OCI-LY1 (cell line): ENCODE data around the gene NFASC.

ENCODE experiments used
- EZH2 ChIP-seq: fragments of 200-600 bp; sonication (generic), shearing (Covaris generic); IDR thresholded peaks from 2 replicates; pipeline ENCODE4 v1.8.0; 2017; ENCODE audit warnings: borderline replicate concordance, mixed run types, mild to moderate bottlenecking, antibody characterized with exemption, low read length, moderate library complexity, mixed read lengths
- TF ChIP-seq, protein P1 (sequence below): fragments of 200-600 bp; sonication (generic), shearing (Covaris generic); IDR thresholded peaks from 2 replicates; pipeline ENCODE4 v1.5.1; 2017; ENCODE audit warnings: mild to moderate bottlenecking, antibody characterized with exemption, low read length, moderate library complexity, mixed read lengths

DNA sequence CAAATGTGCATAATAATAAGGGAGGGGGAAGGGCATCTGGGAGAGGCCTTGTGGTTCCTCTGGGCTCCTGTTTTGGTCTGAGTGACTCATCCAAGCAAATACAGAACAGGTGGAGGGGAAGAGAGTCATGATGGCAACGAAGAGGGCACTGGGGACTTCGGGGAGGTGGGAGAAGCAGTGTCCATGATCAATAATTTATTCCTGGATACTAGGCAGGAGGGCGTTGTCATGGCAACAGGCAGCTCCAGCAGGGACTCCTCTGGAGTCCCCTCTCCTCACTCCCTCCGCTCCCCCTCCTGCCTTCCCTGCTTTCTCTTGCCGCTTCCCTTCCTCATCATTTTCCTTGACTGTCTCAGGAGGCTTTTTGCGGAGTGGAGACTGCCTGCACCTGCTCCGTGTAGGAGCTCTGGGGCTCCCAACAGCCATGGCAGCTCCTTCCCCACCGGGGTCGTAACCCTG is 12.3 kb upstream of the NFASC start:
- TF ChIP-seq, protein P1, sequence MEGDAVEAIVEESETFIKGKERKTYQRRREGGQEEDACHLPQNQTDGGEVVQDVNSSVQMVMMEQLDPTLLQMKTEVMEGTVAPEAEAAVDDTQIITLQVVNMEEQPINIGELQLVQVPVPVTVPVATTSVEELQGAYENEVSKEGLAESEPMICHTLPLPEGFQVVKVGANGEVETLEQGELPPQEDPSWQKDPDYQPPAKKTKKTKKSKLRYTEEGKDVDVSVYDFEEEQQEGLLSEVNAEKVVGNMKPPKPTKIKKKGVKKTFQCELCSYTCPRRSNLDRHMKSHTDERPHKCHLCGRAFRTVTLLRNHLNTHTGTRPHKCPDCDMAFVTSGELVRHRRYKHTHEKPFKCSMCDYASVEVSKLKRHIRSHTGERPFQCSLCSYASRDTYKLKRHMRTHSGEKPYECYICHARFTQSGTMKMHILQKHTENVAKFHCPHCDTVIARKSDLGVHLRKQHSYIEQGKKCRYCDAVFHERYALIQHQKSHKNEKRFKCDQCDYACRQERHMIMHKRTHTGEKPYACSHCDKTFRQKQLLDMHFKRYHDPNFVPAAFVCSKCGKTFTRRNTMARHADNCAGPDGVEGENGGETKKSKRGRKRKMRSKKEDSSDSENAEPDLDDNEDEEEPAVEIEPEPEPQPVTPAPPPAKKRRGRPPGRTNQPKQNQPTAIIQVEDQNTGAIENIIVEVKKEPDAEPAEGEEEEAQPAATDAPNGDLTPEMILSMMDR, result no peak
- TF ChIP-seq EZH2, result no peak
